ENCODE measurements around the gene DUSP28. TPM values are rescaled to one million over a fixed set of nuclear protein-coding genes. Genes with fewer than 3 reads are reported as not detected.
A peak's percentile ranks its signal among the peaks of the same experiment; 100 is the strongest.

The DUSP28 gene
- total and polyA plus RNA-seq, 2 of the 13 experiments (the other 11 are each of a cell fraction or from before 2014, with no cell fraction given): 5.2 to 8.6 TPM

DNA sequence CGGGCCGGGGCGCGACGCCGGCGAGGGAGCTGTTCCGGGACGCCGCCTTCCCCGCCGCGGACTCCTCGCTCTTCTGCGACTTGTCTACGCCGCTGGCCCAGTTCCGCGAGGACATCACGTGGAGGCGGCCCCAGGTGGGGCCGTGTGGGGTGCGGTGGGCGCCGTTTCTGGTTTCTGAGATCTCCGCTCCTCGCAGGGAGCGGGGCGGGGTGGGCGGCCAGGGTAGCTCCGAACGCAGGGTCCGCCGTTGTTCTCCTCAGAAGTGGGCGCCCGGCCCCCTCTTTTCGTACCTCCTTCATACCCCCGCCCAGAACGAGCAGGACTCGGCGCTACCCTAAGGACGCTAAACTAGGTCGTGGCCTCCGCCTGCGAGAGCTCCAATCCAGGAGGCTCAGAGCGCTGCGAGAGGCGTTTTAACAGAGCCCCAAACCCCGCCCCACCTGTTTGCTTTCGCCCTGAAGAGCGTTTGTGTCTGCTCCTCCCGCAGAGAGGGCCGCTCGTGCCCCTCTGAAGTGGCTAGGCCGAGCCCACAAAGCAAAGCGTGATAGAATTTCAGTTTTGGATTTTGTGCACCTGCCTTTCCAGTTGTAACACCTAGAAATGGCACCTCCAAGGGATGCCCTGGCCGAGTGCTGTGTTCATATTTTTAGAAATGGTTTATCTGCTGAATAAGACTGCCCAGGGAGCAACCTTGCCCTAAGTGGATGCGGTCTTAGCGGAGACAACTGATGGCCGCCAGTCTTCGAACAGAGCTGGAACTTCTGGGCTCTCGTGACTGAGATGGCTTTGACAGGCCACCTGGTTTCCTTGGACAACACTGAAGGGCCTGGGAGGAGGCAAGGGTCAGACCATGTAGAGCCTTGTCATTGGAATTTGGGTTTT is 27.0 kb downstream of the DUSP28 start (continued):
- TF ChIP-seq ZNF101 (CRISPR knock-in tag; IDR thresholded peaks at IDR 0.05; ENCODE audit: borderline replicate concordance, low read depth) (0 out of 2 replicates have a peak, but pooled peaks have one; percentile 7), U2AF1 (optimal IDR thresholded peaks at IDR 0.05; ENCODE audit: low read depth, low read length) (no peak), ZNF615 (CRISPR knock-in tag; IDR thresholded peaks at IDR 0.05; ENCODE audit: borderline replicate concordance) (no peak), ASH2L (IDR thresholded peaks at IDR 0.05; ENCODE audit: insufficient read length, low read depth, low read length) (no peak), ISL2 (CRISPR knock-in tag; IDR thresholded peaks at IDR 0.05) (no peak), DPF2 (CRISPR knock-in tag; IDR thresholded peaks at IDR 0.05; ENCODE audit: borderline replicate concordance, low read depth) (no peak), AHR (CRISPR knock-in tag; IDR thresholded peaks at IDR 0.05) (no peak), ZNF672 (CRISPR knock-in tag; IDR thresholded peaks at IDR 0.05) (no peak), NCOA2 (CRISPR knock-in tag; IDR thresholded peaks at IDR 0.05) (no peak), KAT2B (IDR thresholded peaks at IDR 0.05; ENCODE audit: borderline replicate concordance, low read depth, low read length) (no peak), HNRNPUL1 (IDR thresholded peaks at IDR 0.05; ENCODE audit: low read depth, low read length) (no peak)
- TF ChIP-seq, protein P1, sequence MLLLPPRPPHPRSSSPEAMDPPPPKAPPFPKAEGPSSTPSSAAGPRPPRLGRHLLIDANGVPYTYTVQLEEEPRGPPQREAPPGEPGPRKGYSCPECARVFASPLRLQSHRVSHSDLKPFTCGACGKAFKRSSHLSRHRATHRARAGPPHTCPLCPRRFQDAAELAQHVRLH (CRISPR knock-in tag; IDR thresholded peaks at IDR 0.05; ENCODE audit: borderline replicate concordance, low read depth): no peak
- TF ChIP-seq, protein P2, sequence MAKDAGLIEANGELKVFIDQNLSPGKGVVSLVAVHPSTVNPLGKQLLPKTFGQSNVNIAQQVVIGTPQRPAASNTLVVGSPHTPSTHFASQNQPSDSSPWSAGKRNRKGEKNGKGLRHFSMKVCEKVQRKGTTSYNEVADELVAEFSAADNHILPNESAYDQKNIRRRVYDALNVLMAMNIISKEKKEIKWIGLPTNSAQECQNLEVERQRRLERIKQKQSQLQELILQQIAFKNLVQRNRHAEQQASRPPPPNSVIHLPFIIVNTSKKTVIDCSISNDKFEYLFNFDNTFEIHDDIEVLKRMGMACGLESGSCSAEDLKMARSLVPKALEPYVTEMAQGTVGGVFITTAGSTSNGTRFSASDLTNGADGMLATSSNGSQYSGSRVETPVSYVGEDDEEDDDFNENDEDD (CRISPR knock-in tag; IDR thresholded peaks at IDR 0.05; ENCODE audit: borderline replicate concordance): no peak
- TF ChIP-seq, protein P3, sequence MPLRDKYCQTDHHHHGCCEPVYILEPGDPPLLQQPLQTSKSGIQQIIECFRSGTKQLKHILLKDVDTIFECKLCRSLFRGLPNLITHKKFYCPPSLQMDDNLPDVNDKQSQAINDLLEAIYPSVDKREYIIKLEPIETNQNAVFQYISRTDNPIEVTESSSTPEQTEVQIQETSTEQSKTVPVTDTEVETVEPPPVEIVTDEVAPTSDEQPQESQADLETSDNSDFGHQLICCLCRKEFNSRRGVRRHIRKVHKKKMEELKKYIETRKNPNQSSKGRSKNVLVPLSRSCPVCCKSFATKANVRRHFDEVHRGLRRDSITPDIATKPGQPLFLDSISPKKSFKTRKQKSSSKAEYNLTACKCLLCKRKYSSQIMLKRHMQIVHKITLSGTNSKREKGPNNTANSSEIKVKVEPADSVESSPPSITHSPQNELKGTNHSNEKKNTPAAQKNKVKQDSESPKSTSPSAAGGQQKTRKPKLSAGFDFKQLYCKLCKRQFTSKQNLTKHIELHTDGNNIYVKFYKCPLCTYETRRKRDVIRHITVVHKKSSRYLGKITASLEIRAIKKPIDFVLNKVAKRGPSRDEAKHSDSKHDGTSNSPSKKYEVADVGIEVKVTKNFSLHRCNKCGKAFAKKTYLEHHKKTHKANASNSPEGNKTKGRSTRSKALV (CRISPR knock-in tag; IDR thresholded peaks at IDR 0.05): no peak
- TF ChIP-seq, protein P4, sequence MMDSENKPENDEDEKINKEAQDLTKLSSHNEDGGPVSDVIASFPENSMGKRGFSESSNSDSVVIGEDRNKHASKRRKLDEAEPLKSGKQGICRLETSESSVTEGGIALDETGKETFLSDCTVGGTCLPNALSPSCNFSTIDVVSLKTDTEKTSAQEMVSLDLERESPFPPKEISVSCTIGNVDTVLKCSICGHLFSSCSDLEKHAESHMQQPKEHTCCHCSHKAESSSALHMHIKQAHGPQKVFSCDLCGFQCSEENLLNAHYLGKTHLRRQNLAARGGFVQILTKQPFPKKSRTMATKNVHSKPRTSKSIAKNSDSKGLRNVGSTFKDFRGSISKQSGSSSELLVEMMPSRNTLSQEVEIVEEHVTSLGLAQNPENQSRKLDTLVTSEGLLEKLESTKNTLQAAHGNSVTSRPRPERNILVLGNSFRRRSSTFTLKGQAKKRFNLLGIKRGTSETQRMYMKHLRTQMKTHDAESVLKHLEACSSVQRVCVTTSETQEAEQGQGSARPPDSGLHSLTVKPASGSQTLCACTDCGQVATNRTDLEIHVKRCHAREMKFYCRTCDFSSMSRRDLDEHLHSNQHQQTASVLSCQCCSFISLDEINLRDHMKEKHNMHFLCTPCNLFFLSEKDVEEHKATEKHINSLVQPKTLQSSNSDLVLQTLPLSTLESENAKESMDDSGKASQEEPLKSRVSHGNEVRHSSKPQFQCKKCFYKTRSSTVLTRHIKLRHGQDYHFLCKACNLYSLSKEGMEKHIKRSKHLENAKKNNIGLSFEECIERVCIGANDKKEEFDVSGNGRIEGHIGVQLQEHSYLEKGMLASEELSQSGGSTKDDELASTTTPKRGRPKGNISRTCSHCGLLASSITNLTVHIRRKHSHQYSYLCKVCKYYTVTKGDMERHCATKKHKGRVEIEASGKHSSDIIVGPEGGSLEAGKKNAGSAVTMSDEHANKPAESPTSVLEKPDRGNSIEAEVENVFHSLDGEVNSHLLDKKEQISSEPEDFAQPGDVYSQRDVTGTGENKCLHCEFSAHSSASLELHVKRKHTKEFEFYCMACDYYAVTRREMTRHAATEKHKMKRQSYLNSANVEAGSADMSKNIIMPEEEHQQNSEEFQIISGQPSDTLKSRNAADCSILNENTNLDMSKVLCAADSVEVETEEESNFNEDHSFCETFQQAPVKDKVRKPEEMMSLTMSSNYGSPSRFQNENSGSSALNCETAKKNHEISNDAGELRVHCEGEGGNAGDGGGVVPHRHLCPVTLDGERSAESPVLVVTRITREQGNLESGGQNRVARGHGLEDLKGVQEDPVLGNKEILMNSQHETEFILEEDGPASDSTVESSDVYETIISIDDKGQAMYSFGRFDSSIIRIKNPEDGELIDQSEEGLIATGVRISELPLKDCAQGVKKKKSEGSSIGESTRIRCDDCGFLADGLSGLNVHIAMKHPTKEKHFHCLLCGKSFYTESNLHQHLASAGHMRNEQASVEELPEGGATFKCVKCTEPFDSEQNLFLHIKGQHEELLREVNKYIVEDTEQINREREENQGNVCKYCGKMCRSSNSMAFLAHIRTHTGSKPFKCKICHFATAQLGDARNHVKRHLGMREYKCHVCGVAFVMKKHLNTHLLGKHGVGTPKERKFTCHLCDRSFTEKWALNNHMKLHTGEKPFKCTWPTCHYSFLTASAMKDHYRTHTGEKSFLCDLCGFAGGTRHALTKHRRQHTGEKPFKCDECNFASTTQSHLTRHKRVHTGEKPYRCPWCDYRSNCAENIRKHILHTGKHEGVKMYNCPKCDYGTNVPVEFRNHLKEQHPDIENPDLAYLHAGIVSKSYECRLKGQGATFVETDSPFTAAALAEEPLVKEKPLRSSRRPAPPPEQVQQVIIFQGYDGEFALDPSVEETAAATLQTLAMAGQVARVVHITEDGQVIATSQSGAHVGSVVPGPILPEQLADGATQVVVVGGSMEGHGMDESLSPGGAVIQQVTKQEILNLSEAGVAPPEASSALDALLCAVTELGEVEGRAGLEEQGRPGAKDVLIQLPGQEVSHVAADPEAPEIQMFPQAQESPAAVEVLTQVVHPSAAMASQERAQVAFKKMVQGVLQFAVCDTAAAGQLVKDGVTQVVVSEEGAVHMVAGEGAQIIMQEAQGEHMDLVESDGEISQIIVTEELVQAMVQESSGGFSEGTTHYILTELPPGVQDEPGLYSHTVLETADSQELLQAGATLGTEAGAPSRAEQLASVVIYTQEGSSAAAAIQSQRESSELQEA (CRISPR knock-in tag; IDR thresholded peaks at IDR 0.05; ENCODE audit: not compliant biosample characterization): peak; percentile 60
- TF ChIP-seq, protein P5, sequence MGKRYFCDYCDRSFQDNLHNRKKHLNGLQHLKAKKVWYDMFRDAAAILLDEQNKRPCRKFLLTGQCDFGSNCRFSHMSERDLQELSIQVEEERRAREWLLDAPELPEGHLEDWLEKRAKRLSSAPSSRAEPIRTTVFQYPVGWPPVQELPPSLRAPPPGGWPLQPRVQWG (CRISPR knock-in tag; IDR thresholded peaks at IDR 0.05; ENCODE audit: borderline replicate concordance, low read depth): no peak
